ENCODE measurements around the gene ZNF692. TPM values are rescaled to one million over a fixed set of nuclear protein-coding genes. Genes with fewer than 3 reads are reported as not detected.

The ZNF692 gene
- total and polyA plus RNA-seq, 2 of the 13 experiments (the other 11 are each of a cell fraction or from before 2014, with no cell fraction given) = 27.3 to 45.8 TPM

DNA sequence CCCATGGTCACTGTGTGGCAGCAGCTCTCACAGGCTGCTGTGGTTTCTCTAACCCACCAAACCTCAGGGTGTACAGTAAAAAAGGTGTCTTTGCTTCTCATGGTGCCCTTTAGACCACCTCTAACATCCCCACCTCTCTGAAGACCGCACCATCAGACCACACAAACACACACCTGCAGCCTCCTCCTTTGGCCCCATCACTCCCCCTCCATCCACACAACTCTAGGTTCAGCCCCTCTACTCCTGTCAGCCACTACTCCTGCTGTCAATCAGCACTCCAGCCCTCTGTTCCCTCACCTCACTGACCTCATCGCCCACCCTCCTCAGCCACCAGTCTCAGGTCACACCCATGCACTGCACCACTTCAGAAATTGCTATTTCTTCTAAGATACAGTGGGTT, 7.5 kb downstream of the ZNF692 start (continued):
- TF ChIP-seq MLLT10 (CRISPR knock-in tag; IDR thresholded peaks at IDR 0.05) = no peak
- no peak for TF ChIP-seq SRSF9 (IDR thresholded peaks at IDR 0.05; ENCODE audit: borderline replicate concordance, insufficient read depth, low read depth, low read length, poor library complexity, severe bottlenecking)
- TF ChIP-seq POLR2A (IDR thresholded peaks at IDR 0.05; ENCODE audit: insufficient read depth in 1 of 2, low read depth in 2 of 2, low read length in 2 of 2) = peak in 1 of 2 experiments; percentile 39; a peak in 1 of 4 replicates
- TF ChIP-seq, protein P1, sequence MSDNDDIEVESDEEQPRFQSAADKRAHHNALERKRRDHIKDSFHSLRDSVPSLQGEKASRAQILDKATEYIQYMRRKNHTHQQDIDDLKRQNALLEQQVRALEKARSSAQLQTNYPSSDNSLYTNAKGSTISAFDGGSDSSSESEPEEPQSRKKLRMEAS (IDR thresholded peaks at IDR 0.05) = no peak
- no peak for TF ChIP-seq KLF11 (CRISPR knock-in tag; IDR thresholded peaks at IDR 0.05)
- TF ChIP-seq PRPF4 (IDR thresholded peaks at IDR 0.05; ENCODE audit: low read depth, low read length, poor library complexity, severe bottlenecking) = no peak
- 0 out of 2 replicates have a peak, but pooled peaks have one; percentile 30 for TF ChIP-seq RBFOX2 (IDR thresholded peaks at IDR 0.05; ENCODE audit: low read depth, low read length)
- TF ChIP-seq, protein P2, sequence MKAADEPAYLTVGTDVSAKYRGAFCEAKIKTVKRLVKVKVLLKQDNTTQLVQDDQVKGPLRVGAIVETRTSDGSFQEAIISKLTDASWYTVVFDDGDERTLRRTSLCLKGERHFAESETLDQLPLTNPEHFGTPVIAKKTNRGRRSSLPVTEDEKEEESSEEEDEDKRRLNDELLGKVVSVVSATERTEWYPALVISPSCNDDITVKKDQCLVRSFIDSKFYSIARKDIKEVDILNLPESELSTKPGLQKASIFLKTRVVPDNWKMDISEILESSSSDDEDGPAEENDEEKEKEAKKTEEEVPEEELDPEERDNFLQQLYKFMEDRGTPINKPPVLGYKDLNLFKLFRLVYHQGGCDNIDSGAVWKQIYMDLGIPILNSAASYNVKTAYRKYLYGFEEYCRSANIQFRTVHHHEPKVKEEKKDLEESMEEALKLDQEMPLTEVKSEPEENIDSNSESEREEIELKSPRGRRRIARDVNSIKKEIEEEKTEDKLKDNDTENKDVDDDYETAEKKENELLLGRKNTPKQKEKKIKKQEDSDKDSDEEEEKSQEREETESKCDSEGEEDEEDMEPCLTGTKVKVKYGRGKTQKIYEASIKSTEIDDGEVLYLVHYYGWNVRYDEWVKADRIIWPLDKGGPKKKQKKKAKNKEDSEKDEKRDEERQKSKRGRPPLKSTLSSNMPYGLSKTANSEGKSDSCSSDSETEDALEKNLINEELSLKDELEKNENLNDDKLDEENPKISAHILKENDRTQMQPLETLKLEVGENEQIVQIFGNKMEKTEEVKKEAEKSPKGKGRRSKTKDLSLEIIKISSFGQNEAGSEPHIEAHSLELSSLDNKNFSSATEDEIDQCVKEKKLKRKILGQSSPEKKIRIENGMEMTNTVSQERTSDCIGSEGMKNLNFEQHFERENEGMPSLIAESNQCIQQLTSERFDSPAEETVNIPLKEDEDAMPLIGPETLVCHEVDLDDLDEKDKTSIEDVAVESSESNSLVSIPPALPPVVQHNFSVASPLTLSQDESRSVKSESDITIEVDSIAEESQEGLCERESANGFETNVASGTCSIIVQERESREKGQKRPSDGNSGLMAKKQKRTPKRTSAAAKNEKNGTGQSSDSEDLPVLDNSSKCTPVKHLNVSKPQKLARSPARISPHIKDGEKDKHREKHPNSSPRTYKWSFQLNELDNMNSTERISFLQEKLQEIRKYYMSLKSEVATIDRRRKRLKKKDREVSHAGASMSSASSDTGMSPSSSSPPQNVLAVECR (CRISPR knock-in tag; IDR thresholded peaks at IDR 0.05; ENCODE audit: borderline replicate concordance) = no peak
- no peak for TF ChIP-seq ZNF383 (CRISPR knock-in tag; IDR thresholded peaks at IDR 0.05; ENCODE audit: borderline replicate concordance)
- TF ChIP-seq ZEB1 (IDR thresholded peaks at IDR 0.05; ENCODE audit: insufficient replicate concordance, low read depth) = no peak
- no peak for TF ChIP-seq GLI4 (CRISPR knock-in tag; IDR thresholded peaks at IDR 0.05; ENCODE audit: borderline replicate concordance)
- TF ChIP-seq ZNF549 (CRISPR knock-in tag; IDR thresholded peaks at IDR 0.05) = no peak
- no peak for TF ChIP-seq ELF1 (CRISPR knock-in tag; IDR thresholded peaks at IDR 0.05)
- no peak for TF ChIP-seq ZBTB38 (CRISPR knock-in tag; IDR thresholded peaks at IDR 0.05)
- no peak for TF ChIP-seq FOXK1 (CRISPR knock-in tag; IDR thresholded peaks at IDR 0.05; ENCODE audit: borderline replicate concordance, low read depth)
- TF ChIP-seq SMC3 (IDR thresholded peaks at IDR 0.05; ENCODE audit: low read length) = no peak
- peak; percentile 12; the same call in 1 of the 2 replicates for TF ChIP-seq ZC3H13 (CRISPR knock-in tag; IDR thresholded peaks at IDR 0.05)
- TF ChIP-seq CC2D1A (CRISPR knock-in tag; IDR thresholded peaks at IDR 0.05) = no peak
- TF ChIP-seq ZNF678 (CRISPR knock-in tag; IDR thresholded peaks at IDR 0.05) = no peak
- no peak for TF ChIP-seq ZNF207 (IDR thresholded peaks at IDR 0.05; ENCODE audit: borderline replicate concordance)
- no peak for TF ChIP-seq PHB2 (IDR thresholded peaks at IDR 0.05; ENCODE audit: partially characterized antibody)

Measured in HepG2 (cell line).